ENCODE data around the gene MTF1.

Gene MTF1

DNA sequence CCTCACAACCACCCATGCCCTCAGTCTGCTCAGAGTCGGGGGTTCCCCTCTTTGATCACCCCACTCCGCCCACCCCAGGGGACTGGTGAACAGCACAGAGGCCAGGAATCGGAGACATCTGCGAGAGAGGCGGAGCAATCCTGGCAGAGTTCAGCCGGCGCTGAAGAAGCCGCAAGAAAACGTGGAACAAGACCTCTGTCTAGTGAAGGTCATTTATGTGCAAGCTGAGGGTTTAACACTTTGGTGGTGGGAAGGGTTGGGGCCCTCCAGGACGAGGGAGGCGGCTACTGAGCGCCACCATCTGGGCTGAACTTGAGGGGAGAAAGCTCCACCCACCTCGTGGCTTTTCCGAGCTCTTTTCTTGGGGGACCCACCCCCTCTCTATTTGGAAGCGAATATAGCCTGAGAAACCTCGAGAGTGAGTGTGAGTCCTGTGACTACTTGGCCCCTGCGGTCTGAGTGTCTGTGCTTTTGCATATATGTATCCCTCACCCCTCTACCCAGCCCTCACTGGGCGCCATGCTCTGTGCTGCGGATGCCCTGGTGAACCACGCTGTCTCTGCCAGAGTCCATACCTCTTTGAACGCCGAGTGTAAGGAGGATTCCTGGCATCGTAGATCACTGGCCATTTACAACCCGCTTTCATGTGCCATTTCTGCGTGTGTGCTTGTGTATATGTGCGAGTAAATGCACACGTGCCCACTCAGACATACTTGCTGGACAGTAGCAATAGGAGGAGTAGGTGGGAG lies 93.3 kb downstream of the MTF1 start:
- Histone ChIP-seq H3K23ac (ENCODE audit: low read length) (no peak overlapping the region), H3K79me2 (ENCODE audit: control insufficient read depth, insufficient read depth, low read length, poor library complexity) (no peaks in the 10 kb centered on the region), H2BK120ac (ENCODE audit: insufficient read depth, low read length, poor library complexity) (no peak overlapping the region), H3K14ac (ENCODE audit: low read length) (no peak overlapping the region), H4K12ac (ENCODE audit: low read depth, low read length) (no peak overlapping the region), H3K4me2 (ENCODE audit: low read length) (no peak overlapping the region), H3K79me1 (ENCODE audit: low read length) (no peaks in the 10 kb centered on the region), H3K4me1 (ENCODE audit: control insufficient read depth in 1 of 2, insufficient read depth in 2 of 2, low read length in 2 of 2) (no peaks in the 10 kb centered on the region), H4K91ac (ENCODE audit: low read depth, low read length) (no peak overlapping the region), H4K8ac (ENCODE audit: low read depth, low read length) (no peak overlapping the region), H2AFZ (ENCODE audit: insufficient read depth, low read length, poor library complexity) (no peak overlapping the region), H3K4ac (ENCODE audit: low read depth, low read length) (no peak overlapping the region), H2BK5ac (ENCODE audit: low read depth, low read length, poor library complexity) (no peak overlapping the region), H3K18ac (ENCODE audit: low read length) (no peak overlapping the region), H3K4me3 (ENCODE audit: low read depth, low read length) (no peak overlapping the region), H3K9me3 (ENCODE audit: insufficient read depth, low read depth, low read length) (peaks cover 12% of the 10 kb centered on the region), H3K27me3 (ENCODE audit: insufficient read depth, low read length) (peaks cover 31% of the 10 kb centered on the region), H2BK12ac (ENCODE audit: low read length) (no peak overlapping the region), H3K9ac (ENCODE audit: low read length) (no peak overlapping the region), H2AK5ac (ENCODE audit: low read length) (no peak overlapping the region), H3K36me3 (ENCODE audit: control insufficient read depth in 1 of 2, insufficient read depth in 2 of 2, low read length in 2 of 2) (no peaks in the 10 kb centered on the region), H3K27ac (ENCODE audit: low read depth, low read length) (no peak overlapping the region)
- no CpG with 5 or more reads among the region's 27 CpGs for WGBS (ENCODE audit: extremely low coverage, insufficient coverage, insufficient read length)
- DNase-seq: no peak

DNA sequence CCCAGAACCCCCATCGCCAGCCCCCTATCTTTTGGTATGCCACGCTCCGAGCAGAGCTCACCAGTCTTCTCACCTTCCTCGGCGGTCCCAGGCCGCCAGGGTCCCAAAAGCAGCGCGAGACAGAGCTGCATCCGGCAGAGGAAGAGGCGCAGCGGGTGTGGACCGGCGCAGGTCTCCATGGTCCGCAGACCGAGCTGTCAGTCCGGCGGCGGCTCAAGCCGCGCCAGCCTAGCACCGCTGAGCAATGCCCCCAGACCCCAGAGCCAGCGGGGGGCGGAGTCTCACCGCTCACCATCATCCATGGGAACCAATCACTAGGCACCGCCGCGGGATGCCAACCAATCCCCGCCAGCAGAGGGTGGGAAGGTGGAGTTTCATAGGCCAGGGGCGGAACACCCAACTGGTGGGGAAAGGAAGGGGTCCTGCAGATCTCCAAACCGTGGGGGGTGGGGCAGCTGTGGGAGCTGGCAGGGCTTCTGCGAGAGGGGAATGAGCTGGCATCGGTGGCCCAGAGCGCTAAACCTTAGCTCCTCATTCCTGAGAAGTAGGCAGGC lies 94.4 kb downstream of the MTF1 start, which contains the start of gene EPHA10:
Gene EPHA10 (minus strand): TSS at position 233 of the 554 bp plus-strand sequence. CDS start 54 bp downstream, at position 179.
- H3K4me2 ChIP-seq (ENCODE audit: low read length): no peak within 1 kb of the TSS
- no peak within 1 kb of the TSS for H2BK12ac ChIP-seq (ENCODE audit: low read length)
- no peak for DNase-seq

DNA sequence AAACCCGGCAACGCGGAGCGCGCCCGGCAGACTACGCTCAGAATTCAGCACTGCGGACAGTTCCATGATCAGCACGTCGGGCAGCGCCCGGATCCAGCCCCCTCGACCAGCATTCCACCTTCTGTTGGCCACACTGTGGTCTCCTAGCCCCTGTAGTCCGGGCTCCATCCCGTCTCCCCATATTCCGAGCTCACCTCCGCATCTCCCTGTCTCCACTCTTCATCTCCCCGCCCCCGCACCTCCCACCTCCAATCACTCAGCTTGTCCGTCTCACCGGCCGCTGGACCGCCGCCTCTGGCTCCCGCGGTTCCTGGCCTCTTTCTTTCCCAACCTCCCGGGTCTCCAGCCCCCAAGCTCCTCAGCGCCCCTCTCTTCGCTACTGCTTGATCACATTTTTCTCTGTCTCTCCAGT lies 95.0 kb downstream of the MTF1 start:
- H3K4me2 ChIP-seq (ENCODE audit: low read length): no peak overlapping the region
- no peak overlapping the region for H3K4ac ChIP-seq (ENCODE audit: low read depth, low read length)
- peaks cover 31% of the 10 kb centered on the region for H3K27me3 ChIP-seq (ENCODE audit: insufficient read depth, low read length)
- H3K36me3 ChIP-seq (ENCODE audit: control insufficient read depth in 1 of 2, insufficient read depth in 2 of 2, low read length in 2 of 2): no peaks in the 10 kb centered on the region
- H4K12ac ChIP-seq (ENCODE audit: low read depth, low read length): no peak overlapping the region
- no peaks in the 10 kb centered on the region for H3K79me2 ChIP-seq (ENCODE audit: control insufficient read depth, insufficient read depth, low read length, poor library complexity)
- H3K9me3 ChIP-seq (ENCODE audit: insufficient read depth, low read depth, low read length): peaks cover 12% of the 10 kb centered on the region
- H3K4me1 ChIP-seq (ENCODE audit: control insufficient read depth in 1 of 2, insufficient read depth in 2 of 2, low read length in 2 of 2): no peaks in the 10 kb centered on the region
- peak in 1 of 2 donors; percentile 67 for DNase-seq
- H4K91ac ChIP-seq (ENCODE audit: low read depth, low read length): no peak overlapping the region
- H3K23ac ChIP-seq (ENCODE audit: low read length): no peak overlapping the region
- H4K8ac ChIP-seq (ENCODE audit: low read depth, low read length): no peak overlapping the region
- H2BK5ac ChIP-seq (ENCODE audit: low read depth, low read length, poor library complexity): no peak overlapping the region
- H3K14ac ChIP-seq (ENCODE audit: low read length): no peak overlapping the region
- H2BK12ac ChIP-seq (ENCODE audit: low read length): no peak overlapping the region
- no CpG with 5 or more reads among the region's 29 CpGs for WGBS (ENCODE audit: extremely low coverage, insufficient coverage, insufficient read length)
- H3K18ac ChIP-seq (ENCODE audit: low read length): no peak overlapping the region
- H3K9ac ChIP-seq (ENCODE audit: low read length): no peak overlapping the region
- no peak overlapping the region for H3K4me3 ChIP-seq (ENCODE audit: low read depth, low read length)
- no peaks in the 10 kb centered on the region for H3K79me1 ChIP-seq (ENCODE audit: low read length)
- no peak overlapping the region for H2BK120ac ChIP-seq (ENCODE audit: insufficient read depth, low read length, poor library complexity)
- H2AFZ ChIP-seq (ENCODE audit: insufficient read depth, low read length, poor library complexity): no peak overlapping the region
- no peak overlapping the region for H2AK5ac ChIP-seq (ENCODE audit: low read length)
- H3K27ac ChIP-seq (ENCODE audit: low read depth, low read length): no peak overlapping the region

More for the DNA sequence above, 94.4 kb downstream of the MTF1 start, which contains the start of gene EPHA10:
- H3K79me1 ChIP-seq (ENCODE audit: low read length): no peaks in the 10 kb centered on the region
- no peak within 1 kb of the TSS for H3K4me3 ChIP-seq (ENCODE audit: low read depth, low read length)
- no peak within 1 kb of the TSS for H3K14ac ChIP-seq (ENCODE audit: low read length)
- H3K9me3 ChIP-seq (ENCODE audit: insufficient read depth, low read depth, low read length): peaks cover 12% of the 10 kb centered on the region
- H3K18ac ChIP-seq (ENCODE audit: low read length): no peak within 1 kb of the TSS
- H3K27ac ChIP-seq (ENCODE audit: low read depth, low read length): no peak within 1 kb of the TSS
- H3K23ac ChIP-seq (ENCODE audit: low read length): no peak within 1 kb of the TSS
- WGBS (ENCODE audit: extremely low coverage, insufficient coverage, insufficient read length): no CpG with 5 or more reads among the region's 33 CpGs
- no peak within 1 kb of the TSS for H4K8ac ChIP-seq (ENCODE audit: low read depth, low read length)
- H4K12ac ChIP-seq (ENCODE audit: low read depth, low read length): no peak within 1 kb of the TSS
- no peak within 1 kb of the TSS for H4K91ac ChIP-seq (ENCODE audit: low read depth, low read length)
- no peak within 1 kb of the TSS for H2BK120ac ChIP-seq (ENCODE audit: insufficient read depth, low read length, poor library complexity)
- H3K27me3 ChIP-seq (ENCODE audit: insufficient read depth, low read length): peaks cover 31% of the 10 kb centered on the region
- no peak within 1 kb of the TSS for H2AFZ ChIP-seq (ENCODE audit: insufficient read depth, low read length, poor library complexity)
- no peak within 1 kb of the TSS for H3K4ac ChIP-seq (ENCODE audit: low read depth, low read length)
- no peaks in the 10 kb centered on the region for H3K4me1 ChIP-seq (ENCODE audit: control insufficient read depth in 1 of 2, insufficient read depth in 2 of 2, low read length in 2 of 2)
- H2BK5ac ChIP-seq (ENCODE audit: low read depth, low read length, poor library complexity): no peak within 1 kb of the TSS
- H2AK5ac ChIP-seq (ENCODE audit: low read length): no peak within 1 kb of the TSS
- H3K9ac ChIP-seq (ENCODE audit: low read length): no peak within 1 kb of the TSS
- no peaks in the 10 kb centered on the region for H3K36me3 ChIP-seq (ENCODE audit: control insufficient read depth in 1 of 2, insufficient read depth in 2 of 2, low read length in 2 of 2)
- H3K79me2 ChIP-seq (ENCODE audit: control insufficient read depth, insufficient read depth, low read length, poor library complexity): no peaks in the 10 kb centered on the region

DNA sequence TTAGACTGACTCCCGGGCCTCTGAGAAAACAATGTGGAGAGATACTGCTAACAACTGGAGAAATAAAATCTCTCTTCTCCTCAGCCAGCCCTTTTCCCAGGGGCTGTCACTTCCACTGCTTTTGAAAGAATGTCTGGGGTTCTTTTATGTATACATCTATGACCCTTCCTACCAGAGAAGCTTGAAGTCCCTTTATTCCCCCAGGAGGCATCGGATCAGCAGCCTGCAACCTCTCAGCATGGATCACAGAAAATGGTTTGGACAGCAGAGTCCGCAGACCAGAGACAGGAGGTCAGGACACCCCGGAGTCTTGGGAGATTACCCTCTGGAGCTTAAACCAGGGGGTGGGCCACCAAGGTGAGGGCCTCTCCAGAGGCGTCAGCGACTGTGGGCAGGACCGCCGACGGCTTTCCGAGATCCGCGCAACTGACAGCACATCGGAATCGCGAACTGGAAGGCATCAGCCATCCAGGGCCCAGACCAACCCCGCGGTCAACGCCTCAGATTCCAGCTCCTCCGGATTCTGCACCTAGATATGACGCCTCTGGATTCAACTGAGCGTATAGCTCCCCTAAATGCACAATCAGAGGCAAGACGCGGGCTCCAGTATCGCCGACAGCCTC lies 95.5 kb downstream of the MTF1 start:
- Histone ChIP-seq H3K27me3 (ENCODE audit: insufficient read depth, low read length) (peaks cover 31% of the 10 kb centered on the region), H3K79me2 (ENCODE audit: control insufficient read depth, insufficient read depth, low read length, poor library complexity) (no peaks in the 10 kb centered on the region), H3K23ac (ENCODE audit: low read length) (no peak overlapping the region), H2BK120ac (ENCODE audit: insufficient read depth, low read length, poor library complexity) (no peak overlapping the region), H4K8ac (ENCODE audit: low read depth, low read length) (no peak overlapping the region), H3K4me3 (ENCODE audit: low read depth, low read length) (no peak overlapping the region), H2AK5ac (ENCODE audit: low read length) (no peak overlapping the region), H4K91ac (ENCODE audit: low read depth, low read length) (no peak overlapping the region), H3K4me2 (ENCODE audit: low read length) (no peak overlapping the region), H3K18ac (ENCODE audit: low read length) (no peak overlapping the region), H3K27ac (ENCODE audit: low read depth, low read length) (no peak overlapping the region), H3K9me3 (ENCODE audit: insufficient read depth, low read depth, low read length) (peaks cover 12% of the 10 kb centered on the region), H4K12ac (ENCODE audit: low read depth, low read length) (no peak overlapping the region), H3K9ac (ENCODE audit: low read length) (no peak overlapping the region), H3K4me1 (ENCODE audit: control insufficient read depth in 1 of 2, insufficient read depth in 2 of 2, low read length in 2 of 2) (no peaks in the 10 kb centered on the region), H3K4ac (ENCODE audit: low read depth, low read length) (no peak overlapping the region), H3K36me3 (ENCODE audit: control insufficient read depth in 1 of 2, insufficient read depth in 2 of 2, low read length in 2 of 2) (no peaks in the 10 kb centered on the region), H2BK12ac (ENCODE audit: low read length) (no peak overlapping the region), H3K79me1 (ENCODE audit: low read length) (no peaks in the 10 kb centered on the region), H2AFZ (ENCODE audit: insufficient read depth, low read length, poor library complexity) (no peak overlapping the region), H2BK5ac (ENCODE audit: low read depth, low read length, poor library complexity) (no peak overlapping the region), H3K14ac (ENCODE audit: low read length) (no peak overlapping the region)
- WGBS (ENCODE audit: extremely low coverage, insufficient coverage, insufficient read length): no CpG with 5 or more reads among the region's 25 CpGs
- no peak for DNase-seq
